Thyroid gland (tissue), 4 donors: ENCODE measurements around the gene CCDC83.

Experiments
- POLR2A ChIP-seq, 2 donors: fragments of 450-650 bp; IDR thresholded peaks; one replicate each; pipeline ENCODE4 v1.6.1; 2017; ENCODE audit warnings: antibody characterized with exemption in 2 of 2, mild to moderate bottlenecking in 2 of 2, moderate library complexity in 1 of 2
- TF ChIP-seq, protein P1 (sequence below), 6 experiments: fragments of 200-600 bp in 3 of 6; fragments of 450-650 bp in 3 of 6; sonication (generic) in 3 of 6; IDR thresholded peaks; one replicate each; pipeline ENCODE4 v1.5.1; 2016 to 2019; ENCODE audit warnings: antibody characterized with exemption in 6 of 6, mild to moderate bottlenecking in 2 of 6, inconsistent platforms in 1 of 6, moderate library complexity in 1 of 6

DNA sequence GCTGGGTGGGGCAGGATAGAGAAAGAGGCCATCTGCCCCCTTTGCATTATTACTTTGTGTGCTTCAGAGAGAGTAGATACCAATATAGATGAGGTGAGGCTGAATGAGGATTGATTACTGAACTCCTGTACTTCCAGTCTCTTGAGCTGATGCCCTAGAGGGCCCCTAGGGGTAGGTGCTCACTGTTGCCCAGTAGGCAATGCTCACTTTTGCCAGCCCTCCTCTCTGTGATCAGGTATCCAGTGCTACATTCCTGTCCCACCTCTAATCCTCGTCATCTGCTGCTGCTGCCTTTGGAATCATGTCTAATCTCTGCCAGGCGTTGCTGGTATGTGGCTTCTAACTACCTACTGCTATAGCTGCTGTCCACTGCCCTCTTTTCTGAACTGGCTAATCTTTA lies 57.2 kb downstream of the CCDC83 start:
- TF ChIP-seq, protein P1, sequence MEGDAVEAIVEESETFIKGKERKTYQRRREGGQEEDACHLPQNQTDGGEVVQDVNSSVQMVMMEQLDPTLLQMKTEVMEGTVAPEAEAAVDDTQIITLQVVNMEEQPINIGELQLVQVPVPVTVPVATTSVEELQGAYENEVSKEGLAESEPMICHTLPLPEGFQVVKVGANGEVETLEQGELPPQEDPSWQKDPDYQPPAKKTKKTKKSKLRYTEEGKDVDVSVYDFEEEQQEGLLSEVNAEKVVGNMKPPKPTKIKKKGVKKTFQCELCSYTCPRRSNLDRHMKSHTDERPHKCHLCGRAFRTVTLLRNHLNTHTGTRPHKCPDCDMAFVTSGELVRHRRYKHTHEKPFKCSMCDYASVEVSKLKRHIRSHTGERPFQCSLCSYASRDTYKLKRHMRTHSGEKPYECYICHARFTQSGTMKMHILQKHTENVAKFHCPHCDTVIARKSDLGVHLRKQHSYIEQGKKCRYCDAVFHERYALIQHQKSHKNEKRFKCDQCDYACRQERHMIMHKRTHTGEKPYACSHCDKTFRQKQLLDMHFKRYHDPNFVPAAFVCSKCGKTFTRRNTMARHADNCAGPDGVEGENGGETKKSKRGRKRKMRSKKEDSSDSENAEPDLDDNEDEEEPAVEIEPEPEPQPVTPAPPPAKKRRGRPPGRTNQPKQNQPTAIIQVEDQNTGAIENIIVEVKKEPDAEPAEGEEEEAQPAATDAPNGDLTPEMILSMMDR (IDR thresholded peaks at IDR 0.05) = no peak
- no peak for TF ChIP-seq POLR2A (IDR thresholded peaks at IDR 0.05)
